ENCODE measurements around the gene IRF9. TPM values are rescaled to one million over a fixed set of nuclear protein-coding genes. Genes with fewer than 3 reads are reported as not detected.
A peak's percentile ranks its signal among the peaks of the same experiment; 100 is the strongest.

IRF9 gene
- total and polyA plus RNA-seq, 4 donors = 75.3 to 124 (median 95.6) TPM

GRCh38 chr14:24139272-24139934 lies 21.7 kb upstream of the IRF9 start:
- H3K27me3 ChIP-seq (ENCODE audit: control insufficient read depth in 3 of 3, insufficient read depth in 3 of 3, low read length in 2 of 3) = no peaks in the 10 kb centered on the region
- H3K9ac ChIP-seq (ENCODE audit: insufficient read depth in 1 of 2, low read length in 2 of 2) = peak overlapping the region in 1 of 2 donors; percentile 55
- H3K4me1 ChIP-seq (ENCODE audit: control insufficient read depth in 5 of 5, insufficient read depth in 5 of 5, low read length in 5 of 5) = peaks cover 0 to 29% (median 7%) of the 10 kb centered on the region in 5 donors
- DNase-seq (no peak), ATAC-seq (ENCODE audit: insufficient read depth, low FRiP score) (no peak)
- H3K36me3 ChIP-seq (ENCODE audit: control insufficient read depth in 4 of 4, insufficient read depth in 4 of 4, low read length in 4 of 4) = peaks cover 0 to 33% (median 22%) of the 10 kb centered on the region in 4 donors
- no peak overlapping the region for H3K4me3 ChIP-seq
- no peak overlapping the region for H3K27ac ChIP-seq (ENCODE audit: low read depth in 1 of 2, low read length in 1 of 2)
- TF ChIP-seq CTCF (IDR thresholded peaks at IDR 0.05; ENCODE audit: control extremely low read depth, extremely low read depth) = no peak
- H3K9me3 ChIP-seq (ENCODE audit: control insufficient read depth in 4 of 4, insufficient read depth in 3 of 4, low read length in 3 of 4) = no peaks in the 10 kb centered on the region
- WGBS, 2 donors = 90% methylated on average over 9 of the region's 9 CpGs

- peak within 1 kb of the TSS; percentile 51 for H3K4me3 ChIP-seq
- H3K4me1 ChIP-seq (ENCODE audit: control insufficient read depth in 5 of 5, insufficient read depth in 5 of 5, low read length in 5 of 5) = peaks cover 8 to 34% (median 14%) of the 10 kb centered on the region in 5 donors
- DNase-seq (peak; percentile 100), ATAC-seq (ENCODE audit: insufficient read depth, low FRiP score) (peak; percentile 94)
- H3K9ac ChIP-seq (ENCODE audit: insufficient read depth in 1 of 2, low read length in 2 of 2) = peak within 1 kb of the TSS in 1 of 2 donors; percentile 90
- no peak for TF ChIP-seq CTCF (IDR thresholded peaks at IDR 0.05; ENCODE audit: control extremely low read depth, extremely low read depth)
- peak within 1 kb of the TSS; percentile 92 for H3K27ac ChIP-seq (ENCODE audit: low read depth in 1 of 2, low read length in 1 of 2)
- 0% methylated on average over 61 to 65 of the region's 65 CpGs for WGBS, 2 donors
- peaks cover 0 to 40% (median 22%) of the 10 kb centered on the region in 4 donors for H3K36me3 ChIP-seq (ENCODE audit: control insufficient read depth in 4 of 4, insufficient read depth in 4 of 4, low read length in 4 of 4)
- no peaks in the 10 kb centered on the region for H3K27me3 ChIP-seq (ENCODE audit: control insufficient read depth in 3 of 3, insufficient read depth in 3 of 3, low read length in 2 of 3)
- H3K9me3 ChIP-seq (ENCODE audit: control insufficient read depth in 4 of 4, insufficient read depth in 3 of 4, low read length in 3 of 4) = no peaks in the 10 kb centered on the region
Measured at GRCh38 chr14:24141097-24141880, 19.8 kb upstream of the IRF9 start, which contains the start of gene EMC9. Gene EMC9, minus strand, starts transcription at chr14:24141591. Its CDS starts 287 bp downstream, at chr14:24141304.

- H3K9me3 ChIP-seq (ENCODE audit: control insufficient read depth in 4 of 4, insufficient read depth in 3 of 4, low read length in 3 of 4) = no peaks in the 10 kb centered on the region
- no peak overlapping the region for H3K4me3 ChIP-seq
- ATAC-seq (ENCODE audit: insufficient read depth, low FRiP score) (no peak), DNase-seq (no peak)
- H3K4me1 ChIP-seq (ENCODE audit: control insufficient read depth in 5 of 5, insufficient read depth in 5 of 5, low read length in 5 of 5) = peaks cover 8 to 34% (median 10%) of the 10 kb centered on the region in 5 donors
- WGBS, 2 donors = 95 to 98% methylated on average over 2 of the region's 2 CpGs
- no peak overlapping the region for H3K27ac ChIP-seq (ENCODE audit: low read depth in 1 of 2, low read length in 1 of 2)
- no peak for TF ChIP-seq CTCF (IDR thresholded peaks at IDR 0.05; ENCODE audit: control extremely low read depth, extremely low read depth)
- no peaks in the 10 kb centered on the region for H3K27me3 ChIP-seq (ENCODE audit: control insufficient read depth in 3 of 3, insufficient read depth in 3 of 3, low read length in 2 of 3)
- H3K36me3 ChIP-seq (ENCODE audit: control insufficient read depth in 4 of 4, insufficient read depth in 4 of 4, low read length in 4 of 4) = peaks cover 0 to 26% (median 15%) of the 10 kb centered on the region in 4 donors
- H3K9ac ChIP-seq (ENCODE audit: insufficient read depth in 1 of 2, low read length in 2 of 2) = no peak overlapping the region
Measured at GRCh38 chr14:24143511-24143910, 17.6 kb upstream of the IRF9 start.

Measured in lung (tissue), 12 donors.